OCI-LY3 (cell line): ENCODE measurements around the gene IP6K2.

Experiments used
- H2AFZ ChIP-seq: fragments of 200-600, 300-600 bp; shearing (Covaris generic); 2 replicates; pipeline ENCODE4 v1.6.0; 2014; ENCODE audit warnings: antibody characterized with exemption, low read depth, low read length
- H3K27ac ChIP-seq: fragments of 200-600, 300-600 bp; sonication (generic); 2 replicates; pipeline ENCODE4 v1.5.1; 2014; ENCODE audit warnings: mild to moderate bottlenecking, low read length, moderate library complexity, mixed read lengths
- H3K27me3 ChIP-seq: fragments of 200-600, 300-600 bp; sonication (generic); 2 replicates; pipeline ENCODE4 v1.6.1; 2014; ENCODE audit warnings: low read depth, low read length, mixed read lengths
- H3K36me3 ChIP-seq: fragments of 200-600, 300-600 bp; sonication (generic); replicated peaks from 2 replicates; pipeline ENCODE3; 2014; ENCODE audit warnings: low read depth, low read length, mixed read lengths
- H3K4me1 ChIP-seq: fragments of 300-600, 200-600 bp; sonication (generic); 2 replicates; pipeline ENCODE4 v1.6.1; 2014; ENCODE audit warnings: low read length, mixed read lengths
- H3K4me2 ChIP-seq: fragments of 200-600, 300-600 bp; sonication (generic); 2 replicates; pipeline ENCODE4 v1.6.1; 2014; ENCODE audit warnings: low read length, mixed read lengths
- H3K4me3 ChIP-seq: fragments of 300-600, 200-600 bp; sonication (generic); 2 replicates; pipeline ENCODE4 v1.5.1; 2014; ENCODE audit warnings: antibody characterized with exemption, mild to moderate bottlenecking, low read length, moderate library complexity
- H3K79me2 ChIP-seq: fragments of 300-600, 200-600 bp; shearing (Covaris generic); 2 replicates; pipeline ENCODE4 v1.6.1; 2014; ENCODE audit warnings: mild to moderate bottlenecking, low read length, mixed read lengths
- H3K9ac ChIP-seq: fragments of 300-600, 200-600 bp; shearing (Covaris generic); 2 replicates; pipeline ENCODE4 v1.6.0; 2014; ENCODE audit warnings: mild to moderate bottlenecking, low read length, moderate library complexity
- H3K9me3 ChIP-seq: fragments of 200-600, 300-600 bp; shearing (Covaris generic); 2 replicates; pipeline ENCODE4 v1.6.1; 2014; ENCODE audit warnings: low read length, mixed read lengths; ENCODE audit not compliant: insufficient read depth
- H4K20me1 ChIP-seq: fragments of 200-600, 300-600 bp; sonication (generic); 2 replicates; pipeline ENCODE4 v1.6.1; 2016; ENCODE audit warnings: low read length, mixed read lengths; ENCODE audit not compliant: insufficient read depth
- EZH2phosphoT487 ChIP-seq: fragments of 200-600 bp; shearing (Covaris generic); IDR thresholded peaks from 2 replicates; pipeline ENCODE4 v1.6.1; 2018; ENCODE audit warnings: antibody characterized with exemption, mixed run types, low read depth
- TF ChIP-seq, protein P1 (sequence below): fragments of 200-600, 300-600 bp; sonication (generic); IDR thresholded peaks from 2 replicates; pipeline ENCODE4 v1.5.1; 2014; ENCODE audit warnings: antibody characterized with exemption, low read length, low read depth

IP6K2 gene

GRCh38 chr3:48708481-48708889 is 8.5 kb downstream of the IP6K2 start:
- Histone ChIP-seq H3K36me3 (peaks cover 49% of the 10 kb centered on the region), H3K4me2 (no peak overlapping the region), H3K9ac (no peak overlapping the region), H3K79me2 (peaks cover 99% of the 10 kb centered on the region), H4K20me1 (peaks cover 59% of the 10 kb centered on the region), H3K27ac (no peak overlapping the region), H3K4me3 (no peak overlapping the region), H3K4me1 (no peaks in the 10 kb centered on the region), H3K27me3 (no peaks in the 10 kb centered on the region), H2AFZ (no peak overlapping the region), H3K9me3 (no peaks in the 10 kb centered on the region)
- TF ChIP-seq EZH2phosphoT487: no peak
- TF ChIP-seq, protein P1, sequence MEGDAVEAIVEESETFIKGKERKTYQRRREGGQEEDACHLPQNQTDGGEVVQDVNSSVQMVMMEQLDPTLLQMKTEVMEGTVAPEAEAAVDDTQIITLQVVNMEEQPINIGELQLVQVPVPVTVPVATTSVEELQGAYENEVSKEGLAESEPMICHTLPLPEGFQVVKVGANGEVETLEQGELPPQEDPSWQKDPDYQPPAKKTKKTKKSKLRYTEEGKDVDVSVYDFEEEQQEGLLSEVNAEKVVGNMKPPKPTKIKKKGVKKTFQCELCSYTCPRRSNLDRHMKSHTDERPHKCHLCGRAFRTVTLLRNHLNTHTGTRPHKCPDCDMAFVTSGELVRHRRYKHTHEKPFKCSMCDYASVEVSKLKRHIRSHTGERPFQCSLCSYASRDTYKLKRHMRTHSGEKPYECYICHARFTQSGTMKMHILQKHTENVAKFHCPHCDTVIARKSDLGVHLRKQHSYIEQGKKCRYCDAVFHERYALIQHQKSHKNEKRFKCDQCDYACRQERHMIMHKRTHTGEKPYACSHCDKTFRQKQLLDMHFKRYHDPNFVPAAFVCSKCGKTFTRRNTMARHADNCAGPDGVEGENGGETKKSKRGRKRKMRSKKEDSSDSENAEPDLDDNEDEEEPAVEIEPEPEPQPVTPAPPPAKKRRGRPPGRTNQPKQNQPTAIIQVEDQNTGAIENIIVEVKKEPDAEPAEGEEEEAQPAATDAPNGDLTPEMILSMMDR: no peak

DNA sequence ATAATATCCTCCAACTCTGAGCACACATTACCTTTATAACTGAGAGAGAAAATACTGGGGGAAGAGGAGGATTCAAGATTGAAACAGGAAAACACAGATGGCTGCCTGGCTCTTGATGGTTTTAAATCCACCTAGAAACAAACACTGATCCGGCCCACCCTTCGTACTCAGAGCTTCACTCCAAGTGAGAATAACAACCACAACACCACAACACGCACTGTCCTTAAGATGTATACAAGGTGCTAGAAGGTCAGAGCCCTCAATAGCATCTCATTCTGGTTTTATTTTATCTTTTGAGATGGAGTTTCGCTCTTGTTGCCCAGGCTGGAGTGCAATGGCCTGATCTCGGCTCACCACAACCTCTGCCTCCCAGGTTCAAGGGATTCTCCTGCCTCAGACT is 9.9 kb downstream of the IP6K2 start:
- no peak overlapping the region for H3K4me2 ChIP-seq
- H3K4me1 ChIP-seq: no peaks in the 10 kb centered on the region
- H4K20me1 ChIP-seq: peaks cover 66% of the 10 kb centered on the region
- no peaks in the 10 kb centered on the region for H3K9me3 ChIP-seq
- H3K27me3 ChIP-seq: no peaks in the 10 kb centered on the region
- no peak overlapping the region for H3K4me3 ChIP-seq
- peaks cover 99% of the 10 kb centered on the region for H3K79me2 ChIP-seq
- H3K27ac ChIP-seq: no peak overlapping the region
- no peak overlapping the region for H3K9ac ChIP-seq
- no peak overlapping the region for H2AFZ ChIP-seq
- peaks cover 52% of the 10 kb centered on the region for H3K36me3 ChIP-seq
- no peak for TF ChIP-seq EZH2phosphoT487
- TF ChIP-seq, protein P1: no peak

DNA sequence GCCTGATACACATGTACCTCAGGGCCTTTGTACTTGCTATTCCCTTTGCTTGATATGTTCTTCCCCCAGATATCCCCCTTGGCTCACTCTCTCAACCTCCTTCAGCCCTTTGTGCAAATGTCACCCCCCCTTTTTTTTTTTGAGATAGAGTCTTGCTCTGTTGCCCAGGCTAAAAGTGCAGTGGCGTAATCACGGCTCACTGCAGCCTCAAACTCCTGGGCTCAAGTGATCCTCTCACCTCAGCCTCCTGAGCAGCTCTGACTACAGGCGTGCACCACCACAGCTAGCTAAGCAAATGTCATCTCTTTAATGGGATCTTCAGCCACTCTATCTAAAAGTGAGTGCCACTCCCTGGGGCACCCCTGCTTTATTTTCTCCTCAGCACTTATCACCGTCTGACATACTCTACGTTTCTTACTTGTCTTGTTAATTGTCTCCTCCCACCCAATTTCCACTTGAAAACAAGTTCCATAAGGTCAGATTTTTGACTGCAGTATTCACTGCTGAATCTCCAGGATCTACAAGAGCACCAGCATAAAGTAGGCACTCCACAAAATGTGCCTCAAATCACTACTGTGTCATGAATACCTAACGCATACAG is 14.6 kb downstream of the IP6K2 start:
- no peak overlapping the region for H3K4me3 ChIP-seq
- H3K9me3 ChIP-seq: no peaks in the 10 kb centered on the region
- no peaks in the 10 kb centered on the region for H3K4me1 ChIP-seq
- H4K20me1 ChIP-seq: peaks cover 66% of the 10 kb centered on the region
- no peak overlapping the region for H3K9ac ChIP-seq
- H2AFZ ChIP-seq: no peak overlapping the region
- H3K27me3 ChIP-seq: no peaks in the 10 kb centered on the region
- H3K4me2 ChIP-seq: no peak overlapping the region
- TF ChIP-seq EZH2phosphoT487: no peak
- TF ChIP-seq, protein P1: no peak
- no peak overlapping the region for H3K27ac ChIP-seq
- H3K79me2 ChIP-seq: peaks cover 99% of the 10 kb centered on the region
- H3K36me3 ChIP-seq: peaks cover 54% of the 10 kb centered on the region

DNA sequence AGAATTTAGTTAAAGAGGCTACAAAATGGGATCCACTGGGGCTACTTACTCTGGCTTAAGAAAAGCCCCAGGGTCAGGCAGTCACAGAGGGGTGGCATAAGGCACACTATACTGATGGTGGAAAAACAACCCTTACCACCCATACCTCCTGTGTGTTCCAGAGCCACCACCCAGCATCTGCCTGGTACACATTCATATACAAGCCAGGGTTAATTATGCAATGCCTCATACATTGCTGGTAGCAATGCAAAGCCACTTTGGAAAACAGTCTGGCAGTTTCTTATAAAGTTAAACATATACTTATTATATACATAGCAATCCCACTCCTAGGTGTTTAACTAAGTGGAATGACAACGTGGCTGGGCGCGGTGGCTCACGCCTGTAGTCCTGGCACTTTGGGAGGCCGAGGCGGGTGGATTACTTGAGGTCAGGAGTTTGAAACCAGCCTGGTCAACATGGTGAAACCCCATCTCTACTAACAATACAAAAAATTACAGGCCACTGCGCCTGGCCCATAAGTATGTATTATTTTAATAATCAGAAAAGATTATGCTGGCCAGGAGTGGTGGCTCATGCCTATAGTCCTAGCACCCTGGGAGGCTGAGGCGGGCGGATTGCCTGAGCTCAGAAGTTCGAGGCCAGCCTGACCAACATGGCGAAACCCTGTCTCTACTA is 16.2 kb downstream of the IP6K2 start:
- Histone ChIP-seq H3K4me3 (no peak overlapping the region), H3K36me3 (peaks cover 55% of the 10 kb centered on the region), H3K27me3 (no peaks in the 10 kb centered on the region), H3K9ac (no peak overlapping the region), H2AFZ (no peak overlapping the region), H3K4me2 (no peak overlapping the region), H4K20me1 (peaks cover 64% of the 10 kb centered on the region), H3K79me2 (peaks cover 98% of the 10 kb centered on the region), H3K9me3 (no peaks in the 10 kb centered on the region), H3K4me1 (no peaks in the 10 kb centered on the region), H3K27ac (no peak overlapping the region)
- no peak for TF ChIP-seq EZH2phosphoT487
- TF ChIP-seq, protein P1: no peak
